ENCODE results near the gene EML3.
"Not testable (repeated sequence)": the region's sequence is repeated elsewhere in the genome, so short reads cannot be mapped to it uniquely, and the experiment has no call there.

EML3 gene

GRCh38 chr11:62595124-62595523 lies 17.5 kb downstream of the EML3 start:
- peaks cover 16% of the 10 kb centered on the region for H3K4me1 ChIP-seq (ENCODE audit: insufficient read depth, low read length)
- no peaks in the 10 kb centered on the region for H3K9me3 ChIP-seq (ENCODE audit: control insufficient read depth, insufficient read depth, low read length)
- peaks cover 23% of the 10 kb centered on the region; the same call in 1 of the 2 replicates for H3K36me3 ChIP-seq (ENCODE audit: insufficient read depth, low read length)
- no peak overlapping the region for H3K9ac ChIP-seq (ENCODE audit: low read depth, low read length)

GRCh38 chr11:62593434-62594044 lies 19.0 kb downstream of the EML3 start:
- Histone ChIP-seq H3K36me3 (ENCODE audit: insufficient read depth, low read length) (peaks cover 20% of the 10 kb centered on the region; the same call in 1 of the 2 replicates), H3K4me1 (ENCODE audit: insufficient read depth, low read length) (0 out of 2 replicates have a peak, but pooled peaks cover 5% of the 10 kb centered on the region), H3K9me3 (ENCODE audit: control insufficient read depth, insufficient read depth, low read length) (no peaks in the 10 kb centered on the region), H3K9ac (ENCODE audit: low read depth, low read length) (no peak overlapping the region)

- no peak overlapping the region for H3K9ac ChIP-seq (ENCODE audit: low read depth, low read length)
- H3K4me1 ChIP-seq (ENCODE audit: insufficient read depth, low read length), result 0 out of 2 replicates have a peak, but pooled peaks cover 5% of the 10 kb centered on the region
- peaks cover 15% of the 10 kb centered on the region; the same call in 1 of the 2 replicates for H3K36me3 ChIP-seq (ENCODE audit: insufficient read depth, low read length)
- no peaks in the 10 kb centered on the region for H3K9me3 ChIP-seq (ENCODE audit: control insufficient read depth, insufficient read depth, low read length)
Measured at GRCh38 chr11:62592989-62593421, 19.6 kb downstream of the EML3 start.

- Histone ChIP-seq H3K9ac (ENCODE audit: low read depth, low read length) (peak overlapping the region; percentile 72), H3K9me3 (ENCODE audit: control insufficient read depth, insufficient read depth, low read length) (no peaks in the 10 kb centered on the region), H3K4me1 (ENCODE audit: insufficient read depth, low read length) (0 out of 2 replicates have a peak, but pooled peaks cover 5% of the 10 kb centered on the region), H3K36me3 (ENCODE audit: insufficient read depth, low read length) (peaks cover 8% of the 10 kb centered on the region; the same call in 1 of the 2 replicates)
Measured at GRCh38 chr11:62592146-62592815, 20.3 kb downstream of the EML3 start.

- Histone ChIP-seq H3K9me3 (ENCODE audit: control insufficient read depth, insufficient read depth, low read length) (no peaks in the 10 kb centered on the region), H3K36me3 (ENCODE audit: insufficient read depth, low read length) (peaks cover 8% of the 10 kb centered on the region; the same call in 1 of the 2 replicates), H3K9ac (ENCODE audit: low read depth, low read length) (peak within 1 kb of the TSS; percentile 76), H3K4me1 (ENCODE audit: insufficient read depth, low read length) (0 out of 2 replicates have a peak, but pooled peaks cover 5% of the 10 kb centered on the region)
Measured at GRCh38 chr11:62591448-62592145, 21.0 kb downstream of the EML3 start, which contains the start of gene TUT1. TSS of gene TUT1 (minus strand) at chr11:62591523. CDS start at chr11:62591485, 38 bp downstream.

DNA sequence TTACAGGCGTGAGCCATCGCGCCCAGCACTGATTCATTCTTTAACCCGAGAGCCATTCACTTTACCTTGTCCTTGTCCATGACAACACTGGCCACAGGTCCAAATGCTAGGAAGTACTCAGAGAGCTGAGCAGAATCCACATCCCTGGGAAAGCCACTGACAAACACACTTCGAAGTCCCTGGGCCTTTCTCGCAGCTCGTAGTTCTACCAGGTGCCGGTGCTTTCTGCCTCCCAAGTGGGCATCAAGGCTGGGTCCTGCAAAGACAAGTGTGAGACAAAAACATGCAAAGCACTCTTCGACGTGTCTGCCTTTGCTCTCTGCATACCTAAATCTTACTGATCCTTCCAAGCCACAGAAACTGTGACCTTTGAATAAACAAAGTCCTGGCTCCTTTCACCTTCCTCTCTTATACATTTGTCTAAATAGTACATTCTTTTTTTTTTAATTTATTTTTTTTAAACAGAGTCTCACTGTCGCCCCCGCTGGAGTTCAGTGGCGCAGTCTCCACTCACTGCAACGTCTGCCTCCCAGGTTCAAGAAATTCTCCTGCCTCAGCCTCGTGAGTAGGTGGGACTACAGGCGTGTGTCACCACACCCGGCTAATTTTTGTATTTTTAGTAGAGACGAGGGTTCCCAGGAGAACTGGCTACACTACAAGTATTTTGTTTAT lies 23.5 kb downstream of the EML3 start:
- Histone ChIP-seq H3K36me3 (ENCODE audit: insufficient read depth, low read length) (peaks cover 4% of the 10 kb centered on the region), H3K4me1 (ENCODE audit: insufficient read depth, low read length) (0 out of 2 replicates have a peak, but pooled peaks cover 5% of the 10 kb centered on the region), H3K9me3 (ENCODE audit: control insufficient read depth, insufficient read depth, low read length) (no peaks in the 10 kb centered on the region), H3K9ac (ENCODE audit: low read depth, low read length) (no peak overlapping the region)

DNA sequence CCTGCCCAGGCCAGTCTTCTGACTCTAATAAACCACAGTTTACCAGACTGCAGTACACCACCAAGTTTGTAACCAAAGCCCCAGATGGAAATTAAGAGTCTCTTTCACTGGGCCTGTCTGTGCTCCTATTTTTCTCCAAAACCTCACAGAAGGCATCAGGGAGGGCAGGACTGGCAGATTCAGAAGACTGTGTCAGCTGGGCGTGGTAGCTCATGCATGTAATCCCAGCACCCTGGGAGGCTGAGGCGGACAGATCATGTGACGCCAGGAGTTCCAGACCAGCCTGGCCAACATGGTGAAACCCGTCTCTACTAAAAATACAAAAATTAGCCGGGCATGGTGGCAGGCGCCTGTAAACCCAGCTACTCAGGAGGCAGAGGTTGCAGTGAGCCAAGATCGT lies 27.2 kb downstream of the EML3 start:
- not testable (repeated sequence) for H3K9ac ChIP-seq (ENCODE audit: low read depth, low read length); H3K36me3 ChIP-seq (ENCODE audit: insufficient read depth, low read length); H3K4me1 ChIP-seq (ENCODE audit: insufficient read depth, low read length); H3K9me3 ChIP-seq (ENCODE audit: control insufficient read depth, insufficient read depth, low read length)

DNA sequence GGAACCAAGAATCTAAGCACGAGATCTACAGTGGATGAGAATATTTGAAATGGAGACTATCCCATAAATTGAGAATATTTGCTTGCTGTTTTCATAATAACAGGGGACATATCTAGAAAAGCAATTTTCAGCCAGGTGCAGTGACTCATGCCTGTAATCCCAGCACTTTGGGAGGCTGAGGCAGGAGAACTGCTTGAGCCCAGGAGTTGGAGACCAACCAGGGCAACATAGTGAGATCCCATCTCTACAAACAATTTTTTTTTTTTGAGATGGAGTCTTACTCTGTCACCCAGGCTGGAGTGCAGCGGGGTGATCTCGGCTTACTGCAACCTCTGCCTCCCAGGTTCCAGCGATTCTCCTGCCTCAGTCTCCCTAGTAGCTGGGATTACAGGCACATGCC lies 30.8 kb downstream of the EML3 start:
- H3K9ac ChIP-seq (ENCODE audit: low read depth, low read length); H3K4me1 ChIP-seq (ENCODE audit: insufficient read depth, low read length); H3K9me3 ChIP-seq (ENCODE audit: control insufficient read depth, insufficient read depth, low read length): not testable (repeated sequence)
- H3K36me3 ChIP-seq (ENCODE audit: insufficient read depth, low read length), result peaks cover 10% of the 10 kb centered on the region

- H3K9me3 ChIP-seq (ENCODE audit: control insufficient read depth, insufficient read depth, low read length), result no peaks in the 10 kb centered on the region
- H3K4me1 ChIP-seq (ENCODE audit: insufficient read depth, low read length), result no peaks in the 10 kb centered on the region
- peaks cover 10% of the 10 kb centered on the region for H3K36me3 ChIP-seq (ENCODE audit: insufficient read depth, low read length)
- no peak overlapping the region for H3K9ac ChIP-seq (ENCODE audit: low read depth, low read length)
Measured at GRCh38 chr11:62580959-62581715, 31.4 kb downstream of the EML3 start.

GRCh38 chr11:62579252-62579651 lies 33.3 kb downstream of the EML3 start:
- Histone ChIP-seq H3K9me3 (ENCODE audit: control insufficient read depth, insufficient read depth, low read length) (no peaks in the 10 kb centered on the region), H3K36me3 (ENCODE audit: insufficient read depth, low read length) (peaks cover 9% of the 10 kb centered on the region; the same call in 1 of the 2 replicates)

DNA sequence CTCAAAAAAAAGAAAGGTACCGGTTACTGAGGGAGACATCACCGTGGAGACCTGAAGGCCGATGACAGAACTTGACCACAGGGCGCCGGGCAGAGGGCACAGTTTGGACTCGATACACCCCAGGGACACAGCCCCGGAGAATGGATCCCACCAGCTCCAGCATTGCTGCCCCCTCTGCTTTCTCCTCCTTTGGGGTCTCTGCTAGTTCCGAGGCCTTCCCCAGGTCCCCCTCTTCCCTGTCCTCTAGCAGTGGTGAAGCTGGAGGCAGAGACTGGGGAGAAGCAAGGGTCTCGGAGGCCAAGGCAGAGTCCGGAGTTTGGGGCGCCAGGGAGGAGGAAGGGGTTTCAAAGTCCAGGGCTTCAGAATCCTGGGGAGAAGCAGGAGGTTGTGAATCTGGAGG lies 34.0 kb downstream of the EML3 start:
- no peaks in the 10 kb centered on the region for H3K9me3 ChIP-seq (ENCODE audit: control insufficient read depth, insufficient read depth, low read length)
- peaks cover 9% of the 10 kb centered on the region; the same call in 1 of the 2 replicates for H3K36me3 ChIP-seq (ENCODE audit: insufficient read depth, low read length)
- peaks cover 5% of the 10 kb centered on the region; the same call in 1 of the 2 replicates for H3K4me1 ChIP-seq (ENCODE audit: insufficient read depth, low read length)
- no peak overlapping the region for H3K9ac ChIP-seq (ENCODE audit: low read depth, low read length)

More at GRCh38 chr11:62579252-62579651, 33.3 kb downstream of the EML3 start:
- H3K9ac ChIP-seq (ENCODE audit: low read depth, low read length), result no peak overlapping the region
- peaks cover 5% of the 10 kb centered on the region; the same call in 1 of the 2 replicates for H3K4me1 ChIP-seq (ENCODE audit: insufficient read depth, low read length)

GRCh38 chr11:62577046-62577714 lies 35.4 kb downstream of the EML3 start:
- Histone ChIP-seq H3K9me3 (ENCODE audit: control insufficient read depth, insufficient read depth, low read length) (no peaks in the 10 kb centered on the region), H3K4me1 (ENCODE audit: insufficient read depth, low read length) (peaks cover 11% of the 10 kb centered on the region), H3K36me3 (ENCODE audit: insufficient read depth, low read length) (peaks cover 13% of the 10 kb centered on the region), H3K9ac (ENCODE audit: low read depth, low read length) (no peak overlapping the region)

DNA sequence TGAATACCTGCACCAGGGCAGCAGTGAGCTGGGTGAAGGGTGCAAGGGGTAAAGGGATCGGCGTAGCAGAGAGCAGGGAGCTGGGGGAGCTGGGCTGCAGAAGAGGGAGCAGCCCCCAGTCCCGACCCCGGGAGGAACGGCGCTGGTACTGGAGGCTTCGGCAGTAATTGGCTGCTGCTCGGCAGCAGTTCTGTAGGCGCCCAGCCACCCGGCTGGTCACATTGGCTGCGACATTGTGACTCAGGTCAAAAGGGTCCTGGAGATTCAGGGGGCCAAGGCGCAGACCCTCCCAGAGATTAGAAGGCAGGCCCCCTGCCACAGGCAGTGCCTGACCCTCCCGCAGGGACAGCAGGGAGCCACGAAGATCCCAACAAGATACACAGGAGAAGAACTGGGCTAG lies 36.7 kb downstream of the EML3 start:
- H3K36me3 ChIP-seq (ENCODE audit: insufficient read depth, low read length), result peaks cover 26% of the 10 kb centered on the region

More for the DNA sequence above, 36.7 kb downstream of the EML3 start:
- Histone ChIP-seq H3K9me3 (ENCODE audit: control insufficient read depth, insufficient read depth, low read length) (no peaks in the 10 kb centered on the region), H3K4me1 (ENCODE audit: insufficient read depth, low read length) (peaks cover 18% of the 10 kb centered on the region), H3K9ac (ENCODE audit: low read depth, low read length) (no peak overlapping the region)
